Fibroblast of skin of scalp (primary cell): ENCODE data around the gene DLX4.

Experiments used
- DNase-seq: peaks from one replicate; pipeline ENCODE4 v3.0.0-alpha.2; 2013

The DLX4 gene

DNA sequence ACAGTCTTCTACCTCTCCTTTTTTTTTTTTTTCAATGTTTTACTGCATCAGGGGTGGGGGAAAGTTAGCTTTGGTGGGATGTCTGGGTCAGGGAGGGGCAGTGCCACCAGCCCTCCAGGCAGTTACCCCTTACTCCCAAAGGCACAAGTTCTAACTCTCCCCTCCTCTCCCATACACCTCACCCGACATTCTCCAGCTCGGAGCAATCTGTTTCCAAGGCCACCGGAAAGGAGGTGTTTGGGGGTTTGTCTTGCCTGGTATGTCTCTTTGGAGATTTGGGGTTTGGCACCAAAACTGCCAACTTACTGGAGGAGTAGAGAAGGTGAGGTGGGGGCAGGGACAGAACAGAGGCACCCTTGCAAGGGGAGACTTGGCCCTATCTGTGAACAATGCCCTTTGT lies 21.3 kb downstream of the DLX4 start:
- DNase-seq, result no peak

DNA sequence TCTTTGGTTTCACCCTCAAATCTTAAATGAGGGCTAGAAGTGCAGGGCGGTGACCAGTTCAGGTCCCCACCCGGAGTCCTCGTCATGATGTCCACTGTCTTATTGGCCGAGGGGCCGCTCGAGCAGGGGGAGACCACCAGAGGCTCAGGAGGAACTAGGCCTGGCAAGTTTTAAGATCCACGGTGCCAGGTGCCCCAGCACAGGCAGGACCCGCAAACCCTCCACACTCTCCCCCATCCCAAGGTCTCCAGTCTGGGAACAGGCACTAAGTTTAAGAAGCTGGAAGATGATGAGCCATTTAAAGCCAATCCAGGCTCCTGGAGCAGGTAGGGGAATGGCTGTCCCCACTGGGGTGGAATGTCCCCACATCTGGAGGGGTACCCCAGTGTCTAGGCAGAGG lies 21.9 kb downstream of the DLX4 start:
- DNase-seq, result no peak

DNA sequence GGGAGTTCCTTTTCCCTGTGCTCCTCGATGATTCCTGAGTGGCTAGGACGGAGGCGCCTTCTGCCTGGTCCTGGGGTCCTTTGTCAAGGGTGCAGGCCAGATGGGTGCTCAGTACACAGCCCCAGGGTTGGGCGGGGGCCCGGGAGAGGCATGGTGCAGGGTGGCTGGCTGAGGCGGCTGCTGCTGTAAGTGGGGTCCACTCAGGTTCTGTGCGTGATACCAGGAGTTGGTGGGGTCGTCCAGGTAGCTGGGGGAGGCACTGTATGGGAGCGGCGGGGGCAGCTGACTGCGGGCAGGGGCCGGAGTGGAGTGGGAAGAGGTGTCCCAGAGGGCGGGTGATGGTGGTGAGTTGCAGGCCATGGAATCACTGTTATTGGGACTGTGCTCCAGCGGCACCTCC lies 22.4 kb downstream of the DLX4 start:
- DNase-seq, result no peak

DNA sequence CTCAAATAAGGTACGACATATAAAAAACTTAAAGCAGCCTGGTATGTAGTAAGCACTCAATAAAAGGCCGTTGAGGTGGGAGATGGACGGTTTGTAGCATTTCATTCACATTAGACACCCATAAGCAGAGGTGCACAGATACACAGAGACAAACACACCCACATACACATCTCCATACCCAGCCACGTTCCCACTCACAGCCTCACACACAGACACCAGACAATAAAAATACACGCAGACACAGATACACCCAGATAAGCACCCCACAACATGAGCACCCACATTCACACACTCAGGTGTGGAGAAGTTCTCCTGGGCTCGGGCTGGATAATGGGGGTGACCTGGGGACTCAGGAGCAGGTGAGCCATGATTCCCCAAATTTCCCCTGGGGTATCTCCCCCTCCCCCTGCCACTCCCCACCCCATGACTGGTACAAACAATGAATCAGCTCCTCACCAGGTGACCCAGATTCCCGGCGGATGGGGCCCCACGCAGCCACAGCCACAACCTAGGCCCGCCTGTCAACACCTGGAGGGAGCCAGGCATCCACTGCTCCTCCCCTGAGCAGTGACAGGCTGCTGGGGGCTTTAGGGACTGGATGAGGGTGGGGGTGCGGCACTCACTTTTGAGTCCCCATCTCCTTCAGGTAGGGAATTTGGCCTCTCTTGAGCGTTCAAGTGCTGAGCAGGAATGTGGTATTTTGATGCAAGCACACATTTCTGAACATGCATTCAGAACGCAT lies 23.4 kb downstream of the DLX4 start:
- no peak for DNase-seq

DNA sequence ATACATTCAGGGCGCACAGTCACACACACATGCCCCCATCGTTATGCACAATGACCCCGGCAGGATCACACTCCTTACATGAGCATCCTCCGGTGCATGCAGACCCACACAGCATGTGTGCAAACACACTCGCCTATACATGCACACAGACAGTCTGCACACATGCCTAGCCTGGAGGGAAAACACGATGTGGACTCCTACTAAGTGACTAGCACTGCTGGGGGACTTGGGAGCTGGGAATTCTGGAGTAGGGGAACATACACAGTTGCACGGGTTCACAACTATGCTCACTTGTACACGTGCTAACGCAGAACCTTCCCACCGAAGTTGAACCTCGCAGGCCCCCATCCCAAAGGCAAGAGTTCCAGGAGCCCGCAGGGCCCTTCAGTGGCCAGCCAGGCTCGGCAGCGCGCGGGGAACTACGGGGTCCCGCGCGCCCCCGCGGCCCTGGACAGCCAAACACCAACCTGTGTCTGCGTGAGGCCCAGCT lies 24.0 kb downstream of the DLX4 start:
- no peak for DNase-seq

DNA sequence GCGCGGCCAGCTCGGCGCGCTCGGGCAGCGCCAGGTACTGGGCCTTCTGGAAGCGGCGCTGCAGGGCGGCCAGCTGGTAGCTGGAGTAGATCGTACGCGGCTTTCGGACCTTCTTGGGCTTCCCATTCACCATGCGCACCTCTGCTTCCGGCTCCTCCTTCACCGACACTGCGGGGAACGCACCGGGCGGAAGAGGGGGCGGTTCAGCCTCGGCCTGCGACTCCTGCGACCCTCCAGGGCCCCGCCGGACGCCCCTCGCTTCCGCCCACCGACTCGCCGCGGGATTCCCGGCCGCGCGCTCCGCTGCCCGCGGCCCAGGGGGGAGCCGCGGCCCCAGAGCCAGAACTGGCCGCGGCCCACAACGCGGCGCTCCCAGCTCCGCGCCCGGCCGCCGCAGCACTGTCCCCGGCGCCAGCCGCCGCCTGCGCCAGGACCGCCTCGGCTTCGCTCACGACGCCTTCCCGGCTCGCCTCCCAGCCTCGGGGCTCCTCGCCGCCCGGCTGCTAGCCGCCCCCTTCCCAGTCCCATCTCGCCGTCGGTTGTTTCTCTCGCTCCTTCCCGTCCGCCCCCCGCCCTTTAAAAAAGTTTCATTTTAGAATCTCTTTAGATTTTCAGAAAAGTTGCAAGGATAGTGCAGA lies 24.6 kb downstream of the DLX4 start:
- no peak for DNase-seq

DNA sequence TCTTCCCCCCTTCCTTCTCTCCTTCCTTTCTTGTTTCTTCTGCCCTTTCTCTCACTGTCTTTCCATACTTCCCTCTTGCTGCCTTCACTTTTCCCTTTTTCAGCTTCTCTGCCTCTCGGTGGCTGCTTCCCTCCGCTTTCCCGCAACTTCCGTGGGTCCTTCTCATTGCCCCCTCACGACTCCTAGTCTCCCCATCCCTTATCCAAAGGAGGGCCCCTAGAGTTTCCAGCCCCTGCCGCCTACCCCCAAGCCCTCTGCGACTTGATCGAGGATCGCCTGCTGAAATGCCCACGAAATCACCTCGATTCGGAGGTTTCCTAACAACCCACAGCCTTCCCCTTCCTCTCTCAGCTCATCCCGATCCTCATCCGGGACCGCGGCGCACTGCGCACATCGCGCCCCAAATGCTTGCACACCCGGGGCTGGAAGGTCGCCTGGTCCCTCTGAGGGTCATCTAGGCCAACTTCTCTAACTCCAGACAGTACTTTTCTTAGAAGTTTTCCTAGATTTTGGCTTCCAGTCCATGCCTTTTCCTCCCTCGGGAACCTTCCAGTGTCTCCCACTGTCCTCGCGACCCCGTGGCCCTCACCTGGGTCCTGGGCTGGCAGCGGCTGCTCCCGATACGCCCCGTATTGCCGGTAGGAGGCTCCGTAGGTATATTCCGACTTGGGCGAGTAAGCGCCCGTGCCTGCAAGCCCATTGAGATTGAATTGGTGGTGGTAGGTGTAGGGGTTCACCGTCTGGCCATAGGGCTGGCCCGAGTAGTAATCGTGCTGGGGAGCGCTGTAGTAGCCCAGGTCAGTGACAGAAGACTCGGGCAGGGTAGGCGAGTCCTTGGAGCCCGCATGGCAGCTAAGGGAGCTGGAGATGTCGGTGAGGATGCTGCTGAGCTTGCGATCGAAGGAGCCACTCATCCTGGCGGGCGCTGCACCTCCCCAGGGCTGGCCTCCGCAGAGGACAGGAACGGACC lies 25.4 kb downstream of the DLX4 start:
- no peak for DNase-seq

DNA sequence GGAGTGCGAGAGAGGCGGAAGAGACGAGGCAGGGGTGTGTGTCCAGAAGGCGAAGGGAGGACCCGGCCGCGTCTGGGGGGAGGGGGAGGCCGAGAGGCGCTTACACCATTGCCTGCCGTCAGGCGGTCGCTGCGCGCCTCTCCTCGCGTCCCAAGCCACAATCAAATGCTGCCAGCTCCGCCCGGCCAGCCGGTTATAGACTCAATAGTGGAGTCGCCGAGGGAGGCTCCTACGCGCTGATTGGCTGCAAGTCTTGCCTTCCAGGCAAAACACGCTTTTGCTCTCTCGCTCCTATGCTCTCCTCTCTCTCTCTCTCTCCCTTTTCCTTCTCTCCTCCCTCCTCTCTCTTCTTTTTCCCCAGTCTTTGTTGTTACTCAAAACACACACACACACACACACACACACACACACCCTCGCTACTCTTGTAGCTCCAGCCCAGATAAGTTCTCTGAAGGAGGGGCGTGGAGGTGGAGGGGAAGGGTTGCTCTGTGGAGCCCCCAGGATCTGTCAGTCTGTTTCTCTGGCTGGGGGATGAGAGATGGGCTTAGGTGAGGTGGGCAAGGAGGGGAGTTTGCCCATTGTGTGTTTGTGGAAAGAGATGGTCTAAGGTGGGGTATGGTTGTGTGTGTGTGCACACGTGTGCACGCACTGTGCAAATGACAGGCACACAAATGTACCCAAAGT lies 26.2 kb downstream of the DLX4 start, which contains the start of gene DLX3:
TSS of gene DLX3 (minus strand) at position 170 of the 684 bp plus-strand sequence. CDS start 226 bp downstream, outside the sequence.
- peak; percentile 64 for DNase-seq

DNA sequence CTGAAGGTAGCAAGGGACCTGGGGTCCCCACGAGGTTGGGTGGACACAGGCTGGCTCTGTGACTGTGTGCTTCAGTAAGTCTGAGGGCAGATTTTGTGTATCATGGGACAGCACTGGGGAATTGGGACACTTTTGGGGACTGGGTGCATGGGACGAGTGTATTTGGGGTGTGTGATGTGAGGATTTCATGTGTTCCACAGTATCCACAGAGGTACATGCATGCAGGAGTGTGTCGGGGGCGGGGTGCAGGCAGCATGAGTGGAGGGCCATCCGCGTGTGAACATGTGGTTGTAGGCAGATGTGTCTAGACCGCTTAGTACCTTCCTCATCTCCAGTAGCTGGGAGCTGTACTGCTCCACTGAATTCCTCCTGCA lies 27.1 kb downstream of the DLX4 start:
- DNase-seq, result no peak

DNA sequence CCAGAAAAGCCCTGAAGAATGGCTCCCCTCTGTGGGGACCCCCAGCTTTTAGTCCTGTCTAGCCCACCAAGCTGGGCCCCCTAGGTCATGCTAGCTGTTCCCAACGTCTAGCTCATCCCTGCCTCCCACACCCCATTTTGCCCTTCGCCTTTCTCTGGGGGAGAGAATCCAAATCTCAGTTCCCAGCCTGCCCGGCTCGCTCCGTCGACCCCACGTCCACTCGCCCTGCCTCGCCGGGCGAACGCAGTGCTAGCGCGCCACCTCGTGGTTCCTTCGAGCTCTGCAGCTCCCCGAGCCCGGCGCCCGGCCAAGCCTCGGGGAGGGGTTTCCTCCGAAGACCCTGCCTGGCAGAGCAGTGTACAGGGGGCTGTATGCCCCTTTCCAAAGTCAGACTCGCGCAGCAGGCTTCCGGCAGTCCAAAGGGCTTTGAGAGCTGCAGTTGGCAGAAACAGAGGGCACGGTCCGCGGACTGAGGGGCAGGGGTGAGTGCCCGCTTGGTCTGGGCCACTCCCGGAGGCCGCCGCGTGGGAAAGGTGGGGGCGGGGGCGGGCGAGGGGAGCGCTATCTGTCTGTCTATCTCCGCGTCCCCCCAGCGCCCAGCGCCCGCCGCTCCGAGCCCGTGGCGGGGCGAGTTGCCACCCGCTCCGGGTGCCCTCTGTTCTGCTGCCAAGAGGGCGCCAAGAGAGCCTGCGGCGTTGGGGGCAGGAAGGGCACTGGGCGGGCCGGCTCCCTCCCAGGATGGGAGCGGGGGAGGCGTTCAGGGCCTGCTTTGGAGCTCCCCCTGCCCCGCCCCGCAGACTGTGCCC lies 27.7 kb downstream of the DLX4 start:
- peak; percentile 33 for DNase-seq

DNA sequence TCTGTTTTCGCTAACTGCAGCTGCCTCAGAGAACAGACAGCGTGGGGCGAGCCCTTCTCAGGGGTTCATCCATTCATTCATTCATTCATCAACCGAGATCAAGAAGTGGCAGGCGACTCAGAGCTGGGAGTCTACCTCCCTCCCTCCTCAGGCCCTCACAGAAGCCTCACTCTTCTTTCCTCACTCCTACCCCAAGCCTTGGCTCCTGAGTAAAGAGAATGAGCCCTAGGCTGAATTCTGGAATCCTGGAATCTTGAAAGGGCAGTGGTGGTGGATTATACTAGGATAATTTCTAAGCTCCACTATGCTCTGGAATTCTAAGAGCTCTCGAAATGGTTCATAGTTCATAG lies 28.3 kb downstream of the DLX4 start:
- no peak for DNase-seq

DNA sequence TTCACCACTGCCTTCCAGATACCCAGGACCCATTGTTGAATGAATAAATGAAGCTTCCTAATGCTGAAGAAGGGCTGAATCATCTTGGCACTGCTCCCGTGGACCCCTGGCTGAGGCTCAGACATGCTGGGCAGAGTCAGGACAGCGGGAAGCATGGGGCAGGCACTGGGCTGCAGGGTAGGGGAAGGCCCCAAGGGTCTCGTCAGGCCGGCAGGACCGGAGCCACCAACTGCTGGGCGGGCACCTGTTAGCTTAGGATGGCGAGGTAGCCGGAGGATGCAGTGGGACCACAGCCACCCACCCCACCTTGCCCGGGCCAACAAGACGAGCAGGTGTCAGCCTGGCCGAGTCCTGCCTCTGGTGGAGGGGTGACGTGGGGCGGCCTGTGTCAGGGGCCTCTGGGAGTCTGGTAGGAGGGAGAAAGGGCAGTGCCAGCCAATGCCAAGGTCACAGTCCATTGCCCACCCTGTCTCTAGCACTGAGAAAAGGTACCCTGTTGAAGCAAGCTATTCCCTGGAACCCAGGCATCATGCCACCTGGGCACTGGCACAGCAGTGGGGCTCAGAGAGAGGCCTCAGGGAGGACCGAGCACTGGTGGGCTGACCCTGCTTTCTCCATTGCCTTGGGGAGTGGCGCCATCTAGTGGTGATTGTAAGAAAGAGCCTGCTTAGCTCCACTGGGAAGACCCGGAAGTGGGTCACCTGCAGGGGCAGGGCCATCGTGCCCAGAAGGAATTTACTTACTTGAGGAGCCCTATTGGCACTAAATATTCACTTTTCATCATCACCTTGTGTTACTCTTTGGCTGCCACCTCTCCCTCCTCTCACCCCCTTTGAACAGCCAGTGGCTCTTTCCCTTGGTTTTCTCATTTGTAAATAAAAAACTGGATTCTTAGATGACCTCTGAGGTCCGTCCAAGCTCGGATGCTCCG lies 29.0 kb downstream of the DLX4 start:
- peak; percentile 83 for DNase-seq

DNA sequence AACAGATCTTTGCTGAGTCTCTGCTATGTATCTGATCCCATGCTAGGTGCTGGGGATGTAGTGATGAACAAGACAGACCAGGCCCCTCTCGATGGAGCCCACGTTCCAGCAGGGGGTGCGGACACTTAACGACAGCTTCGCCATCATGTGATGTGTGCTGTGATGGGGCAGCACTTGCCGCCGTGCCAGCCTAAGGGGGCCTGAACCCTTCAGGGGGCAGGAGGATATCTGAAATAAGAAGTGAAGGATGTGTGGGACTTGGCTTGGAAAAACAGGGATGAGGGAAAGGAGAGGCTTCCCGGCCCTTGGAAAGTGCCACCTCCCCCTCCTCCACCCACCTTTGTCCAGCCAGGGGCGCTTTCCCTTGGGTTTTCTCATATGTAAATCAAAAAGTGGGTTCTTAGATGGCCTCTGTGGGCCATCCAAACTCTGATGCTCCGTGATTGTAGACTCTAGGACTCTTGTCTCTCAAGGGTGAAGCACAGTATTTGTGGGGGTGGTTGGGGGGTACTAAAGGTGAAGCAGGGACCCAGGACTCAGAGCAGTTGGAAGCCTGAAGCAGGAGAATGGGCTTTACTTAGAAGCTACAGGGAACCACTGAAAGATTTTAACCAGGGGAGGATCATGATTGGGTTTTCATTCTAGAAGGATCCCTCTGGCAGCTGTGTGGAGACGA lies 30.0 kb downstream of the DLX4 start:
- no peak for DNase-seq

DNA sequence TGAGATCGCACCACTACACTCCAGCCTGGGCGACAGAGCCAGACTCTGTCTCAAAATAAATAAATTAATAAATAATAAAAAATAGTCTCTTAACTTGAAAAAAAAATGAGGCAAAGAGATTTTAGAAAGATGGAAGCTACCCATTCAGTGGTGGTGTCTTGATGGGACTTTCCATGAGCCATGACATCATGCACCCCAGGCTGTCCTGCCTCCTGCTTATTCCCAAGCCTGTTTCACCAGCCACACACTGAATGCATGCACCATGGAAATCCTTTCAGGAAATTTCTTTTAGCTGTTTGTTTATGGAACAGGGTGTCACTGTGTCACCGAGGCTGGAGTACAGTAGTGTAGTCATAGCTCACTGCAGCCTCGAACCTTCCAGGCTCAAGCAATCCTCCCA lies 34.9 kb downstream of the DLX4 start:
- DNase-seq, result no peak

DNA sequence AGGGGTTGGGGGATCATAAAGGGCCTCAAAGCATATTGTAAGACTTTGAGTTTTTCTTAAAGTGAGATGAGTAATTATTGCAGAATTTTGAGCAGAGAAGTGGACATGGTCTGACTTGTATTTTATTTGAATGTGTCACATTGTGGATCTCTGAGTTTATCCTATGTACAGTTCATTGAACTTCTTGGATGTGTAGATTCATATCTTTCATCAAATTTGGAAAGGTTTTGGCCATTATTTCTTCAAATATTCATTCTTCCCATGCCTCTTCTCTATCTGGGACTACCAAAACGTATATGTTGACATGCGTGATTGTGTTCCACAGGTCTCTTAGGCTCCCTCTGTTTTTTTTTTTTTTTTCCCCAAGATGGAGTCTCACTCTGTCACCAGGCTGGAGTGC lies 40.3 kb downstream of the DLX4 start:
- no peak for DNase-seq

DNA sequence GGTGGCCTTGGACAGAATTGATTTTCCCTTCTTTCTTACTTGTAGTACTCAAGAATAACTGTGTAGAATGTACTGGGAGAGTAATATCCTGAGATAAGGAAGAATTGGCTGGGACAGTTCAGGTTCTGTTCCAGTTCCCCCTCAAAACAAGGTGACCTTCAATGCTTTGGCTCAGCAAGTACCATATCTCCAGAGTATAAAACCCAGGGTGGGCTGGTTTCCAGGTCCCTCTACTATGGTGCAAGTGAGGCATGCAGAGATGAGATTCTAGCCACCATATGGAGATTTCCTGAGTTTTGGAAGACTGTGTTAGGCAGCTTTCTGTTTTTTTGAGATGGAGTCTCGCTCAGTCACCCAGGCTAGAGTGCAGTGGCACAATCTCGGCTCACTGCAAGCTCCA lies 44.1 kb downstream of the DLX4 start:
- no peak for DNase-seq

DNA sequence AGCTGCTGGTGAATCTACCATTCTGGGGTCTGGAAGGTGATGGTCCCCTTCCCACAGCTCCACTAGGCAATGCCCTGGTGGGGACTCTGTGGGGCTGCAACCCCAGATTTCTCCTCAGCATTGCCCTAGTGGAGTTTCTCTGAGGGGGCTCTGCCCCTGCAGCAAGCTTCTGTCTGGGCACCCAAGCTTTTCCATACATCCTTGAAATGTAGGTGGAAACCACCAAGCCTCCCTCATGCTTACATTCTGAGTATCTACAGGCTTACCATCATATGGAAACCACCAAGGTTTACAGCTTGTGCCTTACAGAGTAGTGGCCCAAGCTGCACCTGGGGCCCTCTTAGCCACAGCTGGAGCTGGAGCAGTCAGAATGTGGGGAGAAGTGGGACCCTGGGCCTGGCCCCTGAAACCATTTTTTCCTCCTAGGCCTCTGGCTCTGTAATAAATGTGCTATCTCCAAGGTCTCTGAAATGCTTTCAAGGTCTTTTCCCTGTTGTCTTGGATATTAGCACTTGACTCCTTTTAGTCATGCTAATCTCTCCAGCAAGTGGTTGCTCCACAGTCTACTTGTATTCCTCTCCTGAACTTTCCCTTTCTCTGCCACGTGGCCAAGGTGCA lies 45.6 kb downstream of the DLX4 start:
- no peak for DNase-seq

DNA sequence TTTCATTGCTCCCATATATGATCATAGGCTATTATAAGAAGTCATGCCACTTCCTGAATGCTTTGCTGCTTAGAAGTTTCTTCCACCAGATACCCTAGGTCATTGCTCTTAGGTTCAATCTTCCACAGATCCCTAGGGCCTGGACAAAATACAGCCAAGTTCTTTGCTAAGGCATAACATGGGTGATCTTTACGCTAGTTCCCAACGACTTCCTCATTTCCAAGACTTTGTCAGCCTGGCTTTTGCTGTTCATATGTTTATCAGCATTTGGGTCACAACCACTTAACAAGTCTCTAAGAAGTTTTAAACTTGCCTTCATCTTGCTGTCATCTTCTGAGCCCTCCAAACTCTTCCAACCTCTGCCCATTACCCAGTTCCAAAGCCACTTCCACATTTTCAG lies 46.2 kb downstream of the DLX4 start:
- DNase-seq, result no peak

DNA sequence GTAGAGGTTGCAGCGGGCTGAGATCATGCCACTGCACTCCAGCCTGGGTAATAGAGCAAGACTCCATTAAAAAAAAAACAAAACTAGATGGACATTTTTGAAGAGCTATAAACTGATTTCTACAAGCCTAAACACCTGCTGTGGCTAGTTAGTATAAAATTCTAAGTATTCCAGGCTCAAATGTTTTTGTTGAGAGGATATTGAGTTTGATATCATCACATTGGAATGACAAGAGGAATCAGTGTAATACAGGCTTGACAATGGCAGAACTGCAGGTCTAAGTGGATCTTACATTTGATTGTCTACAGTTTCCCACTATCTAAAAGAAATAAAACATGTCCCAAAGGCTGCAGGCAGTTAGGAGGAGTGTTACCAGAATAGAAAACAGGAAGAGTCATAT lies 49.9 kb downstream of the DLX4 start:
- DNase-seq, result no peak
